SU-DHL-6 (cell line): Measurements from ENCODE around the gene TGFBR3L.

ENCODE experiments used
- H2AFZ ChIP-seq: fragments of 200-600 bp; sonication (generic); 2 replicates; pipeline ENCODE4 v1.6.1; 2014; ENCODE audit warnings: low read depth, mild to moderate bottlenecking, moderate library complexity, mixed read lengths, antibody characterized with exemption, low read length; ENCODE audit not compliant: severe bottlenecking
- H3F3A ChIP-seq: fragments of 200-600 bp; shearing (Covaris generic); 2 replicates; pipeline ENCODE4 v1.6.0; 2016; ENCODE audit warnings: antibody characterized with exemption, mild to moderate bottlenecking; ENCODE audit not compliant: insufficient read depth
- H3K27ac ChIP-seq: fragments of 200-600 bp; sonication (generic); 2 replicates; pipeline ENCODE4 v1.5.1; 2016; ENCODE audit warnings: low read depth, mild to moderate bottlenecking, low read length, moderate library complexity, mixed read lengths
- H3K27me3 ChIP-seq: fragments of 200-600 bp; sonication (generic), shearing (Covaris generic); 2 replicates; pipeline ENCODE4 v1.6.0; 2014; ENCODE audit warnings: mild to moderate bottlenecking, low read length
- H3K36me3 ChIP-seq: fragments of 200-600 bp; sonication (generic); 2 replicates; pipeline ENCODE4 v1.6.1; 2014; ENCODE audit warnings: mild to moderate bottlenecking, low read length, mixed read lengths
- H3K4me2 ChIP-seq: fragments of 300-600, 200-600 bp; shearing (Covaris generic), sonication (generic); 2 replicates; pipeline ENCODE4 v1.6.0; 2014; ENCODE audit warnings: low read length, low read depth, mild to moderate bottlenecking; ENCODE audit not compliant: poor library complexity, severe bottlenecking
- H3K4me3 ChIP-seq: fragments of 200-600 bp; sonication (generic); 2 replicates; pipeline ENCODE4 v1.5.1; 2014; ENCODE audit warnings: antibody characterized with exemption, low read length, mild to moderate bottlenecking, mixed read lengths; ENCODE audit not compliant: insufficient read depth, poor library complexity, severe bottlenecking
- H3K79me2 ChIP-seq: fragments of 200-600 bp; sonication (generic); 2 replicates; pipeline ENCODE4 v1.6.1; 2014; ENCODE audit warnings: mild to moderate bottlenecking, low read length, moderate library complexity; ENCODE audit not compliant: insufficient read depth
- H3K9ac ChIP-seq: fragments of 200-600 bp; sonication (generic); 2 replicates; pipeline ENCODE4 v1.7.0; 2014; ENCODE audit warnings: mild to moderate bottlenecking, low read length
- H3K9me2 ChIP-seq: fragments of 200-600 bp; sonication (generic); replicated peaks from 2 replicates; pipeline ENCODE4 v1.6.1; 2014; ENCODE audit warnings: low read length; ENCODE audit not compliant: insufficient read depth
- H3K9me3 ChIP-seq: fragments of 200-600 bp; sonication (generic); 2 replicates; pipeline ENCODE4 v1.6.1; 2014; ENCODE audit warnings: low read length, mixed read lengths; ENCODE audit not compliant: insufficient read depth
- H4K20me1 ChIP-seq: fragments of 200-600 bp; sonication (generic); 2 replicates; pipeline ENCODE4 v1.6.1; 2014; ENCODE audit warnings: low read depth, mild to moderate bottlenecking, antibody characterized with exemption, low read length, moderate library complexity, mixed read lengths
- CTCF ChIP-seq: fragments of 200-600 bp; sonication (generic); IDR thresholded peaks from one replicate; pipeline ENCODE4 v1.5.1; 2017; ENCODE audit warnings: antibody characterized with exemption, mild to moderate bottlenecking, low read length, moderate library complexity; ENCODE audit not compliant: insufficient read depth, poor library complexity, severe bottlenecking
- EZH2phosphoT487 ChIP-seq: fragments of 200-600 bp; sonication (generic), shearing (Covaris generic); conservative IDR thresholded peaks from 2 replicates; pipeline ENCODE4 v1.6.1; 2018; ENCODE audit warnings: mild to moderate bottlenecking, antibody characterized with exemption, low read length, moderate library complexity, mixed read lengths

Gene TGFBR3L

DNA sequence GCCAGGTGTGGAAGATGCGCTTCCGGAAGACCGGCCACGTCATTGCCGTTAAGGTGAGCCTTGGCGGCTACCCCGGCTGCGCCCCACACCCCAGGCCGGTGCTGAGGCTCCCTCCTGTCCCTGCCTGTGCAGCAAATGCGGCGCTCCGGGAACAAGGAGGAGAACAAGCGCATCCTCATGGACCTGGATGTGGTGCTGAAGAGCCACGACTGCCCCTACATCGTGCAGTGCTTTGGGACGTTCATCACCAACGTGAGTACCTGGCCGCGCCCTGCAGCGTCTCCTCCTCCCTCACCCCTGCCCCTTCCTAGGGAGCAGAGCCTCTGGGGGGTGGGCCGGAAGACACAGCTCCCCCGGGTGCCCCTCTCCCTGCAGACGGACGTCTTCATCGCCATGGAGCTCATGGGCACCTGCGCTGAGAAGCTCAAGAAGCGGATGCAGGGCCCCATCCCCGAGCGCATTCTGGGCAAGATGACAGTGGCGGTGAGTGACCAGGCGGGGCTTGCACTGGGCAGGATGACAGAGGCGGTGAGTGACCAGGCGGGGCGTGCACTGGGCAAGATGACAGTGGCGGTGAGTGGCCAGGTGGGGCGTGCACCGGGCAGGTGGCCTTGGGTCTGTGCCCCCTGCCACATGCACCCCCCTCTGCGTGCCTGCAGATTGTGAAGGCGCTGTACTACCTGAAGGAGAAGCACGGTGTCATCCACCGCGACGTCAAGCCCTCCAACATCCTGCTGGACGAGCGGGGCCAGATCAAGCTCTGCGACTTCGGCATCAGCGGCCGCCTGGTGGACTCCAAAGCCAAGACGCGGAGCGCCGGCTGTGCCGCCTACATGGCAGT, 4.1 kb upstream of the TGFBR3L start:
- Histone ChIP-seq H4K20me1 (no peaks in the 10 kb centered on the region), H3K79me2 (peaks cover 13% of the 10 kb centered on the region), H3K4me3 (no peak overlapping the region), H3K9ac (no peak overlapping the region), H2AFZ (no peak overlapping the region), H3F3A (0 out of 2 replicates have a peak, but pooled peaks cover 3% of the 10 kb centered on the region), H3K36me3 (no peaks in the 10 kb centered on the region), H3K27ac (no peak overlapping the region), H3K27me3 (no peaks in the 10 kb centered on the region), H3K9me2 (no peaks in the 10 kb centered on the region), H3K4me2 (no peak overlapping the region), H3K9me3 (no peaks in the 10 kb centered on the region)
- TF ChIP-seq EZH2phosphoT487 (no peak), CTCF (no peak)

DNA sequence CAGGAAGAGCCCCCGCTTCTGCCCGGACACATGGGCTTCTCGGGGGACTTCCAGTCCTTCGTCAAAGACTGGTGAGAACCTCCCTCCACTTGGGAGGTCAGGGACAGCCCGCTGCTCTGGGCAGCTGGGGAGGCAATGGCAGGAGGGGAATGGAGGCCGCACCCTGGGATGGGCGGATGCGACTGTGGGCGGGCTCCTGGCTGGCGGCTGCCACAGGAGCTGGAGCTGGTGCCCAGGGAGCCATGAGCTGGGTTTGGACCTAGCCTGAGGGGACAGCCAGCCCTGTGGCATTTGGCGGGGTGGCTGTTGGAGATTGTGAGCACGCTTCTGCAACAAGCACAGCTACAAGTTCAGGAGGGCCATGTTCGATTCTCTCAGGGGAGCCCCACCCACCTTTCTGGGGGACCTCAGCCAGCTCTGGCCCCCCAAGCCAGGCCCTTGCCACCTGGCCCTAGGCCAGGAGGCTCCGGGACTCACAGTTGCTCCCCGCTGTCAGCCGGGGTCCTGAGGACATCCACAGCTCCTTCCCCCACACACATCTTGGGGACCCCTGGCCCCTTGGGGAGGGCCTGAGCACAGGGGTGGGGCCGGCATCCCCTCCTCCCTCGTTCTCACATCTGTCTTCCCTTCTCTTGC, 3.0 kb upstream of the TGFBR3L start:
- H3K4me2 ChIP-seq: no peak overlapping the region
- H3K36me3 ChIP-seq: no peaks in the 10 kb centered on the region
- no peak overlapping the region for H2AFZ ChIP-seq
- H3K9me3 ChIP-seq: no peaks in the 10 kb centered on the region
- H3K27ac ChIP-seq: no peak overlapping the region
- H3K27me3 ChIP-seq: no peaks in the 10 kb centered on the region
- H3K9ac ChIP-seq: no peak overlapping the region
- no peak for TF ChIP-seq EZH2phosphoT487
- TF ChIP-seq CTCF: no peak
- H3K9me2 ChIP-seq: no peaks in the 10 kb centered on the region
- H3K4me3 ChIP-seq: no peak overlapping the region
- peaks cover 4% of the 10 kb centered on the region; the same call in 1 of the 2 replicates for H3K79me2 ChIP-seq
- H4K20me1 ChIP-seq: no peaks in the 10 kb centered on the region
- H3F3A ChIP-seq: 0 out of 2 replicates have a peak, but pooled peaks cover 3% of the 10 kb centered on the region

- Histone ChIP-seq H2AFZ (no peak overlapping the region), H3K4me2 (no peak overlapping the region), H3F3A (0 out of 2 replicates have a peak, but pooled peaks cover 3% of the 10 kb centered on the region), H3K9me3 (no peaks in the 10 kb centered on the region), H3K9me2 (no peaks in the 10 kb centered on the region), H3K9ac (no peak overlapping the region), H3K79me2 (peaks cover 4% of the 10 kb centered on the region; the same call in 1 of the 2 replicates), H4K20me1 (no peaks in the 10 kb centered on the region), H3K4me3 (no peak overlapping the region), H3K36me3 (no peaks in the 10 kb centered on the region), H3K27me3 (no peaks in the 10 kb centered on the region), H3K27ac (no peak overlapping the region)
- TF ChIP-seq CTCF (no peak), EZH2phosphoT487 (no peak)
Measured at GRCh38 chr19:7912144-7912696, 2.4 kb upstream of the TGFBR3L start.
